Measurements from ENCODE around the gene IGF1R. TPM values are rescaled to one million over a fixed set of nuclear protein-coding genes. Genes with fewer than 3 reads are reported as not detected.

The IGF1R gene
- total and polyA plus RNA-seq, 2 donors, result 11.5 to 33.3 TPM

DNA sequence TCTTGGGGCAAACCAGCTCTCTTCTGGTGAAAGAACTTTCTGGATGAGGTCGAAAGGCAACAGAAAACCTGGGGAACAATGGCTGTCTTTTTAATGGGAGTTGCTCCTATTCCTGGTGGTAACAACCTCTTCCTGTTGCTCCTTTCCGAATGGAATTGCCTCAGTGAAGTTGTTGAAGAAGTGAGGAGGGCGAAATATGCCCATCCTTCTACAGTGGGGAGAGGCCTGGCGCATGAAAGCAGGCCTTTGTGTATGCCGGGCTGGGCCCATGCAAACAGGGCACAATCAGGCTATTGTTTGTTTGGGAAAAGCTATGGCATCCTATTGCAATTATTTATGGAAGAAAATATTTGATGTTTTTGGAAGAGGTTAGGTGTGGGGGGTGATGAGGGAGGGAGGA is 166.9 kb downstream of the IGF1R start:
- WGBS, result 93% methylated on average over 5 of the region's 5 CpGs
- H3K4me1 ChIP-seq (ENCODE audit: insufficient read depth), result no peaks in the 10 kb centered on the region
- no peak for DNase-seq (ENCODE audit: extremely low spot score)
- no peak overlapping the region for H3K27ac ChIP-seq (ENCODE audit: low read depth)
- H3K4me3 ChIP-seq (ENCODE audit: low read depth, low read length), result no peak overlapping the region
- no peaks in the 10 kb centered on the region for H3K36me3 ChIP-seq (ENCODE audit: insufficient read depth)

GRCh38 chr15:98817745-98818144 is 169.4 kb downstream of the IGF1R start:
- Histone ChIP-seq H3K4me3 (ENCODE audit: low read depth, low read length) (no peak overlapping the region), H3K4me1 (ENCODE audit: insufficient read depth) (no peaks in the 10 kb centered on the region), H3K27ac (ENCODE audit: low read depth) (no peak overlapping the region), H3K36me3 (ENCODE audit: insufficient read depth) (no peaks in the 10 kb centered on the region)
- WGBS, result 97% methylated on average over 2 of the region's 2 CpGs
- no peak for DNase-seq (ENCODE audit: extremely low spot score)

GRCh38 chr15:98823012-98823458 is 174.7 kb downstream of the IGF1R start:
- Histone ChIP-seq H3K27ac (ENCODE audit: low read depth) (no peak overlapping the region), H3K4me1 (ENCODE audit: insufficient read depth) (no peaks in the 10 kb centered on the region), H3K4me3 (ENCODE audit: low read depth, low read length) (no peak overlapping the region), H3K36me3 (ENCODE audit: insufficient read depth) (no peaks in the 10 kb centered on the region)
- 56% methylated on average over 2 of the region's 2 CpGs for WGBS
- no peak for DNase-seq (ENCODE audit: extremely low spot score)

- Histone ChIP-seq H3K4me1 (ENCODE audit: insufficient read depth) (no peaks in the 10 kb centered on the region), H3K4me3 (ENCODE audit: low read depth, low read length) (no peak overlapping the region), H3K36me3 (ENCODE audit: insufficient read depth) (no peaks in the 10 kb centered on the region), H3K27ac (ENCODE audit: low read depth) (no peak overlapping the region)
- DNase-seq (ENCODE audit: extremely low spot score), result no peak
Observed at GRCh38 chr15:98823616-98824015, 175.3 kb downstream of the IGF1R start.

DNA sequence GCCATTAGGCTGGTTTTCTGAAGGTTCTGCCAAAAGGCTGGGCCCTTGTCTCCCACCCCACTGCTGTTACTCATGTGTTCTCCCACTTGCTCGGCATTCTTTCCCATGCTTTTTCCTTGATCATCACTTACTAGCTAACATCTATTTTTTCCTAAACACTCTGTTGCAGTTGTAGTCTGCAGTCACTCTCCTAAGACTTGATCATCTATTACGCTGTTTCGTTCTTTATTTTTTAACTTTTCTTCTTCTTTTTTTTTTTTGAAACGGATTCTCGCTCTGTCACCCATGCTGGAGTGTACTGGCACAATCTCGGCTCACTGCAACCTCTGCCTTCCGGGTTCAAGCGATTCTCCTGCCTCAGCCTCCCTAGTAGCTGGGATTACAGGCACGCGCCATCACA is 176.3 kb downstream of the IGF1R start:
- Histone ChIP-seq H3K4me1 (ENCODE audit: insufficient read depth) (no peaks in the 10 kb centered on the region), H3K4me3 (ENCODE audit: low read depth, low read length) (no peak overlapping the region), H3K27ac (ENCODE audit: low read depth) (no peak overlapping the region), H3K36me3 (ENCODE audit: insufficient read depth) (no peaks in the 10 kb centered on the region)
- 98% methylated on average over 10 of the region's 10 CpGs for WGBS
- no peak for DNase-seq (ENCODE audit: extremely low spot score)

DNA sequence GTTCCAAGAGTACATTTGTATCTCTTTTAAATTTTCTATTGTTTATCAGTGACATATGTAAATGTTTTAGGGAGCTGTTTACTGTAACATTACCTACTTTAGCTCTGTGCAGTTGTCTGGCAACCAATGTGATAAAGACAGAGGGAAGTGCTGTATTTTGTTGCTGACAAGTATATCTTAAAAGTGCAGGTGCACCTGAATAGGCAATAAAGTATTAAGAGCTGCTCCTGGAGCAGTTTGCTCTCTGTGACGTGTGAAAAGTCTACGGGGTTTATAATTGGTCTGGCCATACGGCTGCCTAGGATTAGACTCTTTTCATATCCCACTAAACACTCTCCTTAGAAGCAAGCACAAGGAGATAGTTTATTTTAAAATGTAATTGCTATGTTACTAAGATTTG is 178.3 kb downstream of the IGF1R start:
- no peak overlapping the region for H3K4me3 ChIP-seq (ENCODE audit: low read depth, low read length)
- no peaks in the 10 kb centered on the region for H3K36me3 ChIP-seq (ENCODE audit: insufficient read depth)
- DNase-seq (ENCODE audit: extremely low spot score), result no peak
- H3K27ac ChIP-seq (ENCODE audit: low read depth), result no peak overlapping the region
- H3K4me1 ChIP-seq (ENCODE audit: insufficient read depth), result no peaks in the 10 kb centered on the region
- 54% methylated on average over 3 of the region's 3 CpGs for WGBS

DNA sequence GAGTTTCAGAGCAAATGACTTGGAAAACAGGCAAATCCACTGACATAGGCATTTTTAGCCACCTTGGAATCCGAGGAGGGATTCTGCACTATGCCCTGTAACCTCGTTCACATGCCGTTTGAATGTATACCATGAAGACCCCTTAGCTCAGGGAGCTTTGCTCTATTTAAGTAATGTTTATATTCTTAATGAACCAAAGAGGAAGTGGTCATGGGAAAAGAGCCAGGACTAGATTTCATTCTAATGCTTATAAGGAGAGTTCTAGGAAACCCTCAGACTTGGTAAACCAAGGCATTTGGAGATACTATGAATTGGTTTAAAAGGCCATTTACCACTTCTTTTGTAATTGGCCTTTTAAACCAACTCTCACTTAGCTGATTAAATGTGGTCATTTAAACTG is 178.9 kb downstream of the IGF1R start:
- H3K27ac ChIP-seq (ENCODE audit: low read depth), result no peak overlapping the region
- no peak overlapping the region for H3K4me3 ChIP-seq (ENCODE audit: low read depth, low read length)
- H3K4me1 ChIP-seq (ENCODE audit: insufficient read depth), result no peaks in the 10 kb centered on the region
- H3K36me3 ChIP-seq (ENCODE audit: insufficient read depth), result no peaks in the 10 kb centered on the region
- no peak for DNase-seq (ENCODE audit: extremely low spot score)
- 62% methylated on average over 3 of the region's 3 CpGs for WGBS

DNA sequence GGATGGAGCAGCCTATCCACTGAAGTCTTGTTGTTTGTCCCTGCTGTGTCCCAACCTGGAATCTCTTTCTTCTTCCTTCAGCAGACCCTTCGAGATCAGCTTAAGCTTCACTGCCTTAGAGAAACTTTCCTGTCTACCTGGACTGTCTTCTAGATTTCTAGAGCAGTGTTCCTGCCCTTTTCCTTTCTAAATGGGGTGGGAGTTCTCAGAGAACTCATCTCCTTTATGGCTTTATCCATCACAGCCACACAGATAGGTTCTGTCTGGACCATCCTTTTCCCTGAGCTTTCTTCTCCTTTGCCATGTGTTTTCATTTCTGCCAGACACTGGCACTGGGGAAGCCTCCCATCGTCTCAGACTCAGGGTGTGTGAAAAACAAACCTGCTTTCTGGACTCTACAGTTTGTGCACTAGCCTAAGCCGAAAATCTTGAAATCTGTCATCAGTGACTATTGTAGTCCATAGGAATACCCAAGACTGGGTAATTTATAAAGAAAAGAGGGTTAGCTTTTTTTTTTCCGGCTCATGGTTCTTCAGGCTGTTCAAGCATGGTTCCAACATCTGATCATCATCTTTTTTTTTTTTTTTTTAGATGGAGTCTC is 181.8 kb downstream of the IGF1R start:
- DNase-seq (ENCODE audit: extremely low spot score), result no peak
- no peaks in the 10 kb centered on the region for H3K4me1 ChIP-seq (ENCODE audit: insufficient read depth)
- WGBS, result 97% methylated on average over 4 of the region's 4 CpGs
- H3K36me3 ChIP-seq (ENCODE audit: insufficient read depth), result no peaks in the 10 kb centered on the region
- H3K27ac ChIP-seq (ENCODE audit: low read depth), result no peak overlapping the region
- no peak overlapping the region for H3K4me3 ChIP-seq (ENCODE audit: low read depth, low read length)

- Histone ChIP-seq H3K27ac (ENCODE audit: low read depth) (no peak overlapping the region), H3K4me1 (ENCODE audit: insufficient read depth) (no peaks in the 10 kb centered on the region), H3K36me3 (ENCODE audit: insufficient read depth) (no peaks in the 10 kb centered on the region), H3K4me3 (ENCODE audit: low read depth, low read length) (no peak overlapping the region)
- DNase-seq (ENCODE audit: extremely low spot score), result no peak
- WGBS, result 96% methylated on average over 1 of the region's 1 CpG
Observed at GRCh38 chr15:98834976-98835375, 186.6 kb downstream of the IGF1R start.

- no peak for DNase-seq (ENCODE audit: extremely low spot score)
- H3K4me3 ChIP-seq (ENCODE audit: low read depth, low read length), result no peak overlapping the region
- H3K27ac ChIP-seq (ENCODE audit: low read depth), result no peak overlapping the region
- no peaks in the 10 kb centered on the region for H3K36me3 ChIP-seq (ENCODE audit: insufficient read depth)
- WGBS, result 85% methylated on average over 4 of the region's 4 CpGs
- H3K4me1 ChIP-seq (ENCODE audit: insufficient read depth), result no peaks in the 10 kb centered on the region
Observed at GRCh38 chr15:98835876-98836275, 187.5 kb downstream of the IGF1R start.

- Histone ChIP-seq H3K36me3 (ENCODE audit: insufficient read depth) (no peaks in the 10 kb centered on the region), H3K4me1 (ENCODE audit: insufficient read depth) (no peaks in the 10 kb centered on the region), H3K27ac (ENCODE audit: low read depth) (no peak overlapping the region), H3K4me3 (ENCODE audit: low read depth, low read length) (no peak overlapping the region)
- no peak for DNase-seq (ENCODE audit: extremely low spot score)
- WGBS, result 63% methylated on average over 5 of the region's 5 CpGs
Observed at GRCh38 chr15:98838387-98839259, 190.3 kb downstream of the IGF1R start.

DNA sequence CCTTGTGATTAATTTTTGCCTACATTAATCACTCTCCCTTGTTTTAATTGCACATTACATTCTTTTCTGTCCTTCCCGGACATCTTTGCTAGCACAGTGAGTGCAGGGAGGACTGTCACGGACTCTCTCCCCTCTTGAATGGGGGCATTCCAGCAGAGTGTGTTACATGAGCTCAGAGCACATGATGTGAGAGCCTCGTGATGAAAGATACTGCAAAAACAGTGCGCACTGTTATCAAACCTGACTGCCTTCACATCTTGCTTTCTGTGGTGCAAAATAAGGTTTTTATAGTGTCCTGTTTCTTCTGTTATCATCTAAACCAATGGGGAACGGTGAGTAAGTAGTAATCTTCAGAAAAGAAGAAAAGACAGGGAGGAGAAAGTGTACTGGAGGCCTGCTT is 191.7 kb downstream of the IGF1R start:
- no peak for DNase-seq (ENCODE audit: extremely low spot score)
- no peaks in the 10 kb centered on the region for H3K4me1 ChIP-seq (ENCODE audit: insufficient read depth)
- H3K4me3 ChIP-seq (ENCODE audit: low read depth, low read length), result no peak overlapping the region
- H3K36me3 ChIP-seq (ENCODE audit: insufficient read depth), result no peaks in the 10 kb centered on the region
- no peak overlapping the region for H3K27ac ChIP-seq (ENCODE audit: low read depth)
- 85% methylated on average over 5 of the region's 5 CpGs for WGBS

- no peak for DNase-seq (ENCODE audit: extremely low spot score)
- H3K27ac ChIP-seq (ENCODE audit: low read depth), result no peak overlapping the region
- no peaks in the 10 kb centered on the region for H3K36me3 ChIP-seq (ENCODE audit: insufficient read depth)
- H3K4me3 ChIP-seq (ENCODE audit: low read depth, low read length), result no peak overlapping the region
- 73% methylated on average over 4 of the region's 4 CpGs for WGBS
- no peaks in the 10 kb centered on the region for H3K4me1 ChIP-seq (ENCODE audit: insufficient read depth)
Observed at GRCh38 chr15:98841419-98841970, 193.2 kb downstream of the IGF1R start.
